NCI-H146 treated with DMSO at 0.1 percent for 48 hours (cell line): ENCODE results near the gene NUMBL.
A peak's percentile ranks its signal among the peaks of the same experiment; 100 is the strongest.

Source experiments
- DNase-seq: peaks from one replicate; lab custom pipeline; 2025; ENCODE audit not compliant: unreplicated experiment; lab: John Stamatoyannopoulos, UW

Gene NUMBL

GRCh38 chr19:40716482-40717324 is 26.3 kb upstream of the NUMBL start, which contains the start of the genes COQ8B and ITPKC:
Gene COQ8B (minus strand): TSS chr19:40716886. CDS start chr19:40714632, 2,254 bp downstream.
Gene ITPKC (plus strand): TSS chr19:40717112. CDS start chr19:40717136, 24 bp downstream.
- peak; percentile 89 for DNase-seq

- peak; percentile 44 for DNase-seq
These were observed 25.6 kb upstream of the NUMBL start for GRCh38 chr19:40716031-40716481.

- DNase-seq, result peak; percentile 93
These were observed 24.2 kb upstream of the NUMBL start for GRCh38 chr19:40714441-40715299.

- no peak for DNase-seq
These were observed 23.5 kb upstream of the NUMBL start for GRCh38 chr19:40713939-40714338.

GRCh38 chr19:40709817-40710216 is 19.4 kb upstream of the NUMBL start:
- DNase-seq, result no peak

- no peak for DNase-seq
These were observed 17.2 kb upstream of the NUMBL start for GRCh38 chr19:40707615-40708014.

GRCh38 chr19:40705950-40706619 is 15.6 kb upstream of the NUMBL start:
- DNase-seq, result no peak

GRCh38 chr19:40705362-40705651 is 14.9 kb upstream of the NUMBL start:
- DNase-seq, result no peak

- no peak for DNase-seq
These were observed 14.3 kb upstream of the NUMBL start for GRCh38 chr19:40704491-40705361.

GRCh38 chr19:40703029-40703755 is 12.7 kb upstream of the NUMBL start:
- no peak for DNase-seq

GRCh38 chr19:40702337-40703012 is 12.0 kb upstream of the NUMBL start:
- DNase-seq, result no peak

- DNase-seq, result no peak
These were observed 11.3 kb upstream of the NUMBL start for GRCh38 chr19:40701758-40702157.

GRCh38 chr19:40700083-40700482 is 9.6 kb upstream of the NUMBL start:
- DNase-seq, result no peak

- no peak for DNase-seq
These were observed 6.6 kb upstream of the NUMBL start for GRCh38 chr19:40697007-40697406.

- no peak for DNase-seq
These were observed 5.4 kb upstream of the NUMBL start for GRCh38 chr19:40695881-40696280.

- no peak for DNase-seq
These were observed 3.4 kb upstream of the NUMBL start for GRCh38 chr19:40693896-40694295.

GRCh38 chr19:40693150-40693788 is 2.8 kb upstream of the NUMBL start:
- no peak for DNase-seq

GRCh38 chr19:40692212-40692551 is 1.7 kb upstream of the NUMBL start:
- DNase-seq, result no peak
